HG02973 (cell line): ENCODE data around the gene TH.
"Not testable (repeated sequence)": the region's sequence is repeated elsewhere in the genome, so short reads cannot be mapped to it uniquely, and the experiment has no call there.

Source experiments
- ATAC-seq: cut with Tn5 transposase; IDR thresholded peaks from one replicate; pipeline ENCODE4 v1.9.1; 2021; ENCODE audit warnings: moderate library complexity; ENCODE audit not compliant: unreplicated experiment

The TH gene

GRCh38 chr11:2132246-2132645 lies 39.4 kb downstream of the TH start:
- ATAC-seq: no peak

- no peak for ATAC-seq
Observed at GRCh38 chr11:2131371-2132236, 40.0 kb downstream of the TH start.

DNA sequence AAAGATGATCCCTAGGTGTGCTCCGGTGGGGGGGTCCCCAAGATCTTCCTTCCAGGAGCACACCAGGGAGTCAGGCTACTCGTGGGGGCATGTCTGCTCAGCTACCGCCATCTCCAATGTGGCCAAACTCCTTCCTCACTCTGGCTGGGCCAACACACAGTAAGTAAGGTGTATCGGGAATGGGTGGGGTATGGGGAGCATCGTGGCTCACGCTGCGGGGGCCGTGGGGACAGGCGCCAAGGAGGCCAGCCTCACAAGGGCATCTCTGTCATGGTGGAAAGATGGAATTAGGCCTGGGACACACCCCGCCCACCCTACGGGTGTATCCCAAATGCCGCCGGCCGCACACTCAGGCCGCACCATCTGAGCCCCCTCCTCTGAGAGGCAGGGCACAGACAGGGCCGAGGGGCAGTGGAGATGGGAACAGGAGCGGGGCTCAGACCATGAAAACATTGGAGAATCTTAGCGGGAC lies 40.7 kb downstream of the TH start:
- no peak for ATAC-seq

- ATAC-seq: no peak
Observed at GRCh38 chr11:2129699-2130366, 41.8 kb downstream of the TH start.

GRCh38 chr11:2129308-2129698 lies 42.3 kb downstream of the TH start:
- no peak for ATAC-seq

GRCh38 chr11:2128511-2129307 lies 42.9 kb downstream of the TH start:
- ATAC-seq: no peak

- ATAC-seq: no peak
Observed at GRCh38 chr11:2128130-2128510, 43.5 kb downstream of the TH start.

DNA sequence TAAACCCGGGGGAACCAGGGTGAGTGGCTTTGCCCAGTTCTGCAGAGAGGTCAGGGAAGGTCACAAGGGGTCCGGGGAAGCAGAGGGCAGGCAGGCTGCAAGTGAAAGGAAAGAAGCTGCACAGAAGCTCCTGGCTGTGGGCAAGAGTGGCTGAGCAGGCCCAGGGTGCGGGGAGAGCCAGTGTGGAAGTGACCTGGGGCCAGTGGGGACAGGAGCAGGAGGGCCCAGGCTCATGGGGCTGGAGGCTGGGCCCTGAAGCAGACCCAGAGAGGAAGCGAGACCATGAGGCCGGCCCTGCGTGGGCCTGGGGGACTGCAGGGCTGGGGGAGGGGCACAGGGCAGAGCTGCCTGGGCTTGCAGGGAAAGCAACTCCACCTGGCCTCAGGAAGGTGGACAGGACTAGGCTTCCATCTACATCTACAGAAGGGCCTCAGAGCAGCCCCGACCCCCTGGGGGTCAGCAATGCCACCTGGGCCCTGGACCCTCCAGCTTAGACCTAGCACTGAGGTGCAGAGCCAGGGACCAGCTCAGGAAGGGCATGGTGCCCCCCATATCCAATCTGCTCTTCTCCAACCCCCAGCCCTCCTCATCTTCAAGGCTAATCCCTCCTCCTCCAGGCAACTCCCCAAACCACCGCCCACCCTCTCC lies 44.0 kb downstream of the TH start:
- ATAC-seq: no peak

- no peak for ATAC-seq
Observed at GRCh38 chr11:2126520-2127085, 45.0 kb downstream of the TH start.

GRCh38 chr11:2124736-2125484 lies 46.7 kb downstream of the TH start:
- not testable (repeated sequence) for ATAC-seq

GRCh38 chr11:2123628-2123960 lies 48.0 kb downstream of the TH start:
- ATAC-seq: no peak

- ATAC-seq: no peak
Observed at GRCh38 chr11:2122907-2123627, 48.5 kb downstream of the TH start.

DNA sequence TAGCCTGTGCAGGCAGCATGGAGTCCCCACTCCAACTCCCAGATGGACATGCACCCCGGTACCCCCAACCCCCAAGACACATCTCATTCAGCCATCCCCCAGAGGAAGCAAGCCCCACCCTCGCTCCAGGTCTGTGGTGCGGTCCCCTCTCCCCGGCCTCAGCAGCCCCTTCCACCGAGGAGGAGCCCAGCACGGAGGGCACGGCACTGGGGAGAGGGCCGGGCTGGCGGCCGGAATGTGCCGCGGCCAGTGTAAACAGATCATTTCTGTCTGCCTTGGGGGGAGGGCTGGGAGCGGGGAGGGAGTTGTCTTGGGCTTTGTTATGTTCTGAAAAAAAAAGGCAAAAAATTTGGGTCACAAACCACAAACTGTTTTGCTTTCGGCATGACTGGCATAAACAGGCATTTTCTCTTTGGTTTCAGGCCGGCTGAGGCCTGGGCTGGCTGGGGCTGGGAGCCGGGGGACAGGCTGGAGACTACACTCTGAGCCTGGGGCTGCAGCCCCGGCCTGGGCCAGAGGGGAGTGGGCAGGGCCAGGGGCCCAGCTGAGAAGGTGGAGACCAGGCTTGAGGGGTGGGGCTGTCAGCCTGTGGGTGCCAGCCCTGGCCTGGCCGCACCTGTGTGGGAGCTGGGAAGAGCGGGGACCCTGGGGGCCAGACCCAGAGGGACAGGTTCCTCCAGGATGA lies 49.3 kb downstream of the TH start:
- ATAC-seq: no peak

DNA sequence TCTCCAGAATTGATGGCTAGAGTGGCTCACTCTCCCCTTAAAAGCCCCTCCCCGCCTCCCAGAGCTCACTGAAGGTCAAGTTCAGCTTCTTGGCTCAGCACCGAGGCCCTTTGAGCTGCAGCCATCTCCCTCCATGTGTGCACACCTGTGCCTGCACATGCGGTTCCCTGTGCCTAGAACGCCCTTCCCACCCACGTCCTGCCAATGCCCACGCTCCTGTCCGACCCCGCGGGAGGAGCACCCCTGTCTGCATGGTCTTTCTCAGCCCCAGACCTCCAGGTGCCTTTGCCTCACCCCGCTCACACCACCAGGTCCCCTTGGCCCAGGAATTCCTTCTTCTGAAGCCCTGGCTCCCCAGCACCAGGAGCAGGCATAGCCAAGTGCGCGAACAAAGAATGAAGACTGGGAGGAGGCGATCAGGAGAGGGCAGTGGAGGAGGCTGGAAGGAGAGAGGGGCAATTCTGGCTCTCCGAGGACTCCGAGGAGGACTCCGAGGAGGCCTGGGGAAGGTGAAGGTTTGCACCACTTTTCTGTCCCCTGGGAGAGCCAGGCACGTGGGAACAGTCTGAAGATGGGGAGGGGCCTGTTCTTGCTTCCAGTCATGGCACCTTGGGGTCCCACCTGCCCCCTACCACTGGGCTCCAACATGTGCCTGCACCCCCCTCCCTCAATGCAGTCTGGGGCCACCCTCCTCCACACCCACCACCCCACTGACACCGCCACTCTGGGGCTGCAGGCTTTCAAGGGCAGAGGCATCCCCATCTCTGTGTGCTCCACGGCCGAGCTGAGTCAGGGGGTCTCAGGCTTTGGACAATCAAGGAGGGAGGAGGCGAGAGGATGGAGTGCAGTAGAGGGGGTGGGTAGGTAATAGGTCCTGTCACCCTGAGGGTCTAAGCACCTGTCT lies 50.1 kb downstream of the TH start:
- no peak for ATAC-seq

DNA sequence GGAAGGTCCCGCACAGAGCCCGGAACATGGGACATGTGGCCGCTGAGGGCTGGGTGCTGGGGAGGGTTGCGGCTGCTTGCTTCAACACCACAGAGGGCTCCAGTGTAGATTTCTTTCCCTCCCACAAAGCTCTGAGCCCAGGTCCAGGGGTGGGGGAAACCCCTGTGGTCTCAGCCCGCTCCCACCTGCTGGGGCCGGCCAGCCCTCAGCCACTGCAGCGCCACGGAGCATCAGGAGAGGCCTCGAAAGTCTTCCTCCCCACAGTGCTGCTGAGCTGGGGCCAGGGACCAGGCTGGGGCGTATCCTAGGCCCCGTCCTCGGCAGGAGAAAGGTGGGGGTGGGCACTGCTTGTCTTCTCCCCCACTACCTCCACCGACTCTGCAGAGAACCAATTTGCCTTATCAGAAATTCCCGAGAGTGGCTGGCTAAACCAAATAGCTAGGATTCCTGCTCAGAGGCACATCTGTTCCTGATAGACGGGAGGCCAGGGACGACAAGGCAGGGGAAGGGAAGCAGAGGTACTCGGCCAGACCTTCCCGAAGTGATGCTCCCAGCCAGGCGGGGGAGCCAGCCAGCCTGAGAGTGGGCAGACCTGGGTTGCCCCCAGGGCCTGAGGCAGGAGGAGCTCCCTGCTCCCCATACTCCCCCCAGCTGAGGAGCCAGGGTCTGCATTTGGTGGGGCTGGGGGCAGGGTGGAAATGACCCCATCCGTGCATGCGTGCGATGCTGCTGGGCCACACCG lies 51.1 kb downstream of the TH start:
- ATAC-seq: no peak

- ATAC-seq: no peak
Observed at GRCh38 chr11:2118677-2119076, 52.9 kb downstream of the TH start.

GRCh38 chr11:2116680-2117079 lies 54.9 kb downstream of the TH start:
- ATAC-seq: no peak
